HG03095 (cell line): Measurements from ENCODE around the gene SPAG17.
A peak's percentile ranks its signal among the peaks of the same experiment; 100 is the strongest.
"Not testable (repeated sequence)": the region's sequence is repeated elsewhere in the genome, so short reads cannot be mapped to it uniquely, and the experiment has no call there.

Experiments
- ATAC-seq: cut with Tn5 transposase; IDR thresholded peaks from one replicate; pipeline ENCODE4 v1.9.1; 2021; ENCODE audit warnings: moderate library complexity; ENCODE audit not compliant: unreplicated experiment

SPAG17 gene

DNA sequence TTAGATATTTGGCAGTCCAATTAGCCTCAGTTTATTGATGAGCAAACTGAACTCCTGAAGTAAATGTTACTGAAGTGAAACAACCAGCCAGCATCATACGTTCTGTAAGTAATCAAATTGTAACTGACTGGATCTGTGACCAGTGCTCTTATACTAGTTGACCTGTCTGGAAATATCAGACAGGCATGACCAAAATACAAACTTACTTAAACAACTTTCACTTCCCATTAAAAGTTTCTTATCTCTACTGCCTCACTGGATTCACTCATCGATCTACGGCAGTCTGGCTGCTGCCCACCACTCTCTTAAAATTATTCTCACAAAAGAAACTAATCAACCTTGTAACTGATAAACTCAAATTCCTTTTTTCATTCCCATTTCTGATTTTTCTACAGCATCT, 199.1 kb downstream of the SPAG17 start:
- ATAC-seq, result no peak

DNA sequence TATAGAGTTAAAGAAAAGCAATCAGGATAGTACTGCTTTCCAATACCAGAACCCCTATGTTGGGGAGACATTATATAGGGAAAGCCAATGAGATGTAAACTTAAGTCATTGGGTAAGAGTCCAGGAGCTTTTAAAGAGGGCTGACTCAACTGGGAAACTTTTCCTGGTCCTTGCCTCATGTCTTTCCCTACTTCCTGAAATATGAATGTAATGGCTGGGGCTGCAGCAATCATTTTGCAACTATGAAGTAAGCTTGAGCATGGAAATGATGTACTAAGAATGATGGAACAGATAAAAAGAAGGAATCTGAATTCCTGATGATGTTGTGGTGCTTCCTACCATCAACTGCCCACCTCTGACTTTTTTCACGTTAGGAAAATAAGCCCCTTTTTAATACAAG, 199.8 kb downstream of the SPAG17 start:
- ATAC-seq, result no peak

DNA sequence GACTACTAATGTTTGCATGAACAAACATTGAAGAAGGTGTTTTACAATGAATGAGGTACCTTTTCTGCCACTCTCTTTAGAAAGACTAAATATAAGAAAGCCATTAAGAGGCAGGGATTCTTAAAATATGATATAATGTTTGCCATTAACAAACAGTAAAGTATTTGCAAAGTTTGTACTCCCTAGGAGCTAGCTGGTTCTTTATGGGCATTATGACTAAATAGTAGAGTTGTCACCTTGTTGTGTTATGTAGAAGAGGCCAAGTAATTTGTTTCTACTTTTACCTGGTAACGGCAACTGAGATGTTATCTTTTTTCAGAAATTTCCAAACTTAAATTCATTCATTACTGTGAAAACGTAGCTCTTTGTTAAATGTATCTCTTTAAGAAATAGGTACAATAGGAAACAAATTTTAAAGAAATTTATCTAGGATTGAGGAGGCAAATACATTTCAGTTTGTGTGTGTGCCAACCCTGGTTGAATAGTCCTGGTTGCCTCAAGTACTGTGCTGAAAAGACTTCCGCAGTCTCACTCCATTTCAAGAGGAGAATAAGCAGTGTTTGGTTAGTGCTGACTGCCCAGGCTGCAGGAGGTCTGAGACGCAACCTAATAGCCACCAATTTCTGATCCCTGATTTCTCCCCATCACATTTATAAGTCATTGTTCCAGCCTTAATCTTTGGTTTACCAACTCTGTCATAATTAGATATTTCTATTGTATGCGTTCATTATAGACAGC, 203.4 kb downstream of the SPAG17 start:
- no peak for ATAC-seq

GRCh38 chr1:117976381-117976780, 208.6 kb downstream of the SPAG17 start:
- ATAC-seq, result no peak

GRCh38 chr1:117971777-117972176, 213.3 kb downstream of the SPAG17 start:
- no peak for ATAC-seq

DNA sequence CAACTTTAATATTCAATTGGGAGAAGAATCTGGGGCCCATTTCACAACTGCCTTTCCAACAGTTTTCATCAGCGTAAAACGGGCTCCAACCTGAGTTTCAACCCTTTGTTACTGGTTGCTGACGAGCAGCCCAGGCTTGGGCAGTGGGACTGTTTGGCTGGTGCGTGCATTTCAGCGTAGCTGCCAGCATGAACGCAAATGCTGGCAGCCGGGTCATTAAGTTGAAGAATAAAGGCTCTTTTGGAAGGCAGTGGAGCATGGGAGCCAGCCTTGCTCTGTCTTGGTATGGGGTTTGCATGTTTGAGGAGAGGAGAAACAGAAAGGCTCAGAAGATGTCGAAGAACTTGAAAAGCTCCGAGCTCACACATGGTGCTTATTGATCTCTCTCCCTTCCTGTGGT, 214.8 kb downstream of the SPAG17 start:
- ATAC-seq, result no peak

DNA sequence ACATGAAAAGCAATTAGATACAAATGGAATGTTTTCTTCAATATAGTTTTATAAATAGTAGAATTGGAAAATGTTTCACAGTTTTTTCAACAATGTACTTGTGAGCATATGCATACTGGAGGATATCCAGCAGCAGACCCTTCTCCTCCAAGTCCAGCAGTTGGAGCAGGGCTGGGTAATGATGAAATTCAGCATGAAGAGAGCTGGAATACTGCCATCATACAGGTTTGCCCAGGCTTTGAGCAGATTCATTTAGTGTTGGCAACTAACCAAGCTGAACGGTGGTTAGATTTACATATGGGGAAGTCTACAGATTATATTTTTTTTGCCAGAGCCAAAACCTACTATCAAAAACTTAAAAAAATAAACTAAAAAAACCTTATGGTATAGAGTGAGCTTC, 217.1 kb downstream of the SPAG17 start:
- ATAC-seq, result no peak

- no peak for ATAC-seq
Observed at GRCh38 chr1:117967477-117967876, 217.6 kb downstream of the SPAG17 start.

GRCh38 chr1:117964290-117965038, 220.6 kb downstream of the SPAG17 start:
- ATAC-seq, result no peak

DNA sequence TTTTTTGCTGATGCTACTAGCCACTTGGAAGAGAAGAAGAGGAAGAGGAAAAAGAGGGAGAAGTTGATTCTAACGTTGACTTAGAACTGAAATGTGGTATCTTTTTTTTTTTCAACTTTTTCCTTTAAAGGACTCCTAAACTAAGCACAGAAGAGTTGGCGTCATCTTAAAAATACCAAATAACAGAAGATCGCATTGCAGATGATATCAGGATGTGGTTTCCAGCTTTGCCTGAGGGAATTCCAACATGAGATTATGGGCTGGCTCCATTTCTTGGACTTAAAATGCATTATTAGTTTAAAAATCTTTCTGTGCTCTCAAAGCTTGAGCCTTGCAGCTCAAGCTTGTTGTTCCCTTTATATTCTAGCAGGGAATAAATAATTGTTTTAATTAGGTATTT, 225.7 kb downstream of the SPAG17 start:
- no peak for ATAC-seq

DNA sequence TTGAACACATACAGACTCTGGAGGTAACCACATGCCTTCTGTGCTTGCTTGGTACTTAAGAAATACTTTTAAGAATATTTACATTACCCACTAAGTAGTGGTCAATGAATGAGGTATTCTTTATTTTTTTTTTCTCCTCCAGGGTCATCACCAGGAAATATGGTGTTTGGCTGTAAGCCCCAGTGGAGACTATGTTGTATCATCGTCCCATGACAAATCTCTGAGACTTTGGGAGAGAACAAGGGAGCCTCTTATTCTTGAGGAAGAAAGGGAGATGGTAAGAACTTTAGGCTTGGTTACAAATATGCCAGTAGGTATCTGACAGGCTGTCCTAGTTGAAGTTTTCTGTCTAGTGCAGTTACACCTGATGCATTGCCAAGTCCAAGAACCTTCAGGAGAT, 232.6 kb downstream of the SPAG17 start:
- no peak for ATAC-seq

DNA sequence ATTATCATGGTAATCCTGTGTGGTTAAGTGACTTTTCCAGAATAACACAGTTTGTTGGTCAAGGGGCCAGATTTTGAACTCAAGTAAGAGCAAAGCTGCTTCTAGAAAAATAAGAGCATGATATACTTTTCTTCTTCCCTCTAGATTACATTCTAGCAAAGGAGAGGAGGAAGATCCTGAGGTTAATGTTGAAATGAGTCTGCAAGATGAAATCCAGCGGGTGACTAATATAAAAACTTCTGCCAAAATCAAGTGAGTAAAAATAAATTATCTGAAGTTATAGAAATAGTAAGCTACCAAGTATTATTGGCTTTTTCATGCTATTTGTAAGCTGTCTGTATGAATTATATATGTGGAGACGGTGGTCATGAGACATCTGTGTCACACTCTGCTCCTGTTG, 242.7 kb downstream of the SPAG17 start:
- no peak for ATAC-seq

DNA sequence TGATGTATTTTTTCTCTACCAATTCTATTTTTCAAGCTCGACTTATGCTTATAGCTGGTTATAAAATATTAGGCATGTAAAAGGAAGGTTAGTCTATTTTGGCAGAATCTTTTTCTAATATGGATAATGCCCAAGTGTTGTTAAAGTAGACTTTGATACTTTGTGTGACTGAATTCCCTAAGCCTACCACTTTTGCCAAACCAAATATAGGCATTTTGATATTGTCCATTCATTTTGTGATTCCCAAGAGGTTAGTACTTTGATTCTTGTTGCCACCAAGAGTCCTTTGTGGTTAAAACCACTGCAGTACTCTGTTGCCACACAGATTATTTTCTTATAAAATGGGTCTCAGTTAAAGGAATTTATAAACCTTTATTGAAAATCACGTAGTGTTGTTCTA, 251.3 kb downstream of the SPAG17 start:
- ATAC-seq, result no peak

GRCh38 chr1:117932576-117932975, 252.5 kb downstream of the SPAG17 start:
- ATAC-seq, result no peak

GRCh38 chr1:117930484-117930883, 254.5 kb downstream of the SPAG17 start:
- ATAC-seq, result no peak

DNA sequence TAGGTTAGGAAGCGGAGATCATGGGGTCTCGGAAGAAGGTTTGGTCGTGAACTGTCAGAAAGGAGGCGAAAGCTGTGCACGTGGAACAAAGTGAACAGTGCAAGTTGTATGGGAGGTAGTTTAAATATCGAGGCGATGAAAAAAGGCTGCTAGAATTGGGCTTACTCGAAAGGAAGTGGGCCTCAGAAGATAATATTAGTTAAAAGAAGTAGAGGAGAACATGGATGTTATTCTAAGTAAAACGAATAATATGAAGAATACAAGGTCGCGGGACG, 254.9 kb downstream of the SPAG17 start:
- ATAC-seq, result no peak

- ATAC-seq, result peak; percentile 95
Observed at GRCh38 chr1:117929343-117930172, 255.5 kb downstream of the SPAG17 start, which contains the start of the genes GDAP2 and WDR3. TSS of gene GDAP2 (minus strand) at chr1:117929621. CDS start at chr1:117920357, 9,264 bp downstream. TSS of gene WDR3 (plus strand) at chr1:117929739. CDS start at chr1:117933320, 3,581 bp downstream.

- peak; percentile 31 for ATAC-seq
Observed at GRCh38 chr1:117928881-117929342, 256.1 kb downstream of the SPAG17 start.

DNA sequence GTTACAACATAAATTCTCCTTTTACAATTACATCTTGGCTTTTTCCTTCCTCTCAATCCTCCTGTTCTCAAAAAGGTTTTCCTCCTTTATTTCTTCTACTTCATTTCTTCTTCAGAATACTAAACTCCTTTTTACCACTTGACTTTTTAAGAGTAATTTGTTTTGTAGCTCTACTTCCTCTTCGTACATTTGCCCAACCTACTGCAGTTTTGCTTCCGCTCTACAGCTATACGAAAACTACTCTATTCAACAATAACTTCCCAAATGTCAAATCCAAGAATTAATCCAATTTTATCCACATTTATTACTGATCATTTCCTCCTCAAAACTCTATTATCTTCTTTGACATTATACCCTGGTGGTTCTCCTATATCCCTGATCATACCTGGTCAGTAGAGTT, 259.0 kb downstream of the SPAG17 start:
- ATAC-seq, result no peak

DNA sequence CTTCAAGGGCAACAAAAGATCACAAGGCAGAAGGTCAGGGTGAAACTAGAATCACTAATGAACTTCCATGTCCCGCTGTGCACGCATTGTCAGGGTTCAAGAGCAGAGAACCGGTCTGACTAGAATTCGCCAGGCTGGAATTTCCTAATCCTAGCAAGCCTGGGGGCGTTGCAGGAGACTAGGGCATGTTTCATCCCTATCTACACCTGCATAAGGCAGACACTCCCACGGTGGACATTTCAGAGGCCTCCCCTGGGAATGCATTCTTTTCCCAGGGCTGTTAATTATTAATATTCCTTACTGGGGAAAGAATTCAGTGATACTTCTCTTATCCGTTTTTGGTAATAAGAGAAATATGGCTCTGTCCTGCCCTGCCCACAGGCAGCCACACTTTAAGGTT, 262.3 kb downstream of the SPAG17 start:
- ATAC-seq, result not testable (repeated sequence)

GRCh38 chr1:117921991-117922390, 263.0 kb downstream of the SPAG17 start:
- no peak for ATAC-seq

DNA sequence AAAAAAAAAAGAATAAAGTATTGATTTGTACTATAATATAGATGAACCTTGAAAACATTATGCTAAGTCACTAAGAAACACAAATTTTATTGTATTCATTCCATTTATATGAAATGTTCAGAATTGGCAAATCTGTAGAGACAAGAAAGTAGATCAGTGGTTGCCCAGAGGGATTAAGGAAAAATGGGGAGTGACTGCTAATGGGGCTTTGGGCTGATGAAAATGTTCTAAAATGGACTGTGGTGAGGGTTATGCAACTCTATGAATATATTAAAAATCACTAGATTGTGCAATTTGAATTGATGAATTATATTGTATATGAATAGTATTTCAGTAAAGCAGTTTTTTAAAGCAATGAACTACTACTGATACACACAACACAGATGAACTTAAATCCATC, 265.7 kb downstream of the SPAG17 start:
- ATAC-seq, result no peak
